ENCODE data around the gene TNRC6B. TPM values are rescaled to one million over a fixed set of nuclear protein-coding genes. Genes with fewer than 3 reads are reported as not detected.

Gene TNRC6B
- total and polyA plus RNA-seq, 2 of the 13 experiments (the other 11 are each of a cell fraction or from before 2014, with no cell fraction given) = 8.9 to 13.2 TPM

- ATAC-seq (no peak), FAIRE-seq (no peak), DNase-seq (ENCODE audit: low spot score) (no peak)
- TF ChIP-seq HOXA9 (CRISPR knock-in tag; IDR thresholded peaks at IDR 0.05; ENCODE audit: borderline replicate concordance) (no peak), HMG20B (CRISPR knock-in tag; conservative IDR thresholded peaks at IDR 0.05) (no peak)
- Histone ChIP-seq H3K4me2 (ENCODE audit: low read depth, low read length) (no peak overlapping the region), H4K20me1 (ENCODE audit: insufficient read depth, low read length) (no peaks in the 10 kb centered on the region; the same call in 1 of the 2 replicates), H2AFZ (ENCODE audit: low read length) (no peak overlapping the region), H3K27me3 (ENCODE audit: control insufficient read depth in 1 of 2, insufficient read depth in 2 of 2, low read length in 2 of 2) (no peaks in the 10 kb centered on the region), H3K4me1 (ENCODE audit: insufficient read depth, low read length) (no peaks in the 10 kb centered on the region), H3K79me2 (ENCODE audit: insufficient read depth, low read length) (no peaks in the 10 kb centered on the region), H3K4me3 (replicated peaks in 1 of 3; ENCODE audit: insufficient read depth in 1 of 3, low read depth in 2 of 3, low read length in 3 of 3) (no peak overlapping the region), H3K9me3 (ENCODE audit: low read length) (no peaks in the 10 kb centered on the region), H3K27ac (ENCODE audit: extremely low read length, insufficient read depth, low read length) (no peak overlapping the region), H3K9ac (ENCODE audit: insufficient read depth, low read depth, low read length) (no peak overlapping the region), H3K36me3 (replicated peaks in 1 of 2; ENCODE audit: control insufficient read depth in 1 of 2, insufficient read depth in 2 of 2, low read length in 2 of 2) (peaks cover 8 to 33% of the 10 kb centered on the region in 2 experiments)
- intact Hi-C loops (cut with micrococcal nuclease; ENCODE audit: unreplicated experiment) (no loop called here), in situ Hi-C loops (cut with HindIII; ENCODE audit: extremely low pct_ligation_motif_present, low pct_unique_long_range_greater_than_20kb) (no loop called here)
- WGBS (ENCODE audit: low lambda C conversion rate) = 95% methylated on average over 19 of the region's 19 CpGs
- no TSS peak for BruUV-seq (replicated peaks)
- CTCF ChIA-PET (ENCODE audit: low intra/inter-chr PET ratio, low total read pairs) = no interaction called here
- POLR2A ChIA-PET = no interaction called here
Measured at GRCh38 chr22:40324468-40325305, 147.0 kb downstream of the TNRC6B start.

DNA sequence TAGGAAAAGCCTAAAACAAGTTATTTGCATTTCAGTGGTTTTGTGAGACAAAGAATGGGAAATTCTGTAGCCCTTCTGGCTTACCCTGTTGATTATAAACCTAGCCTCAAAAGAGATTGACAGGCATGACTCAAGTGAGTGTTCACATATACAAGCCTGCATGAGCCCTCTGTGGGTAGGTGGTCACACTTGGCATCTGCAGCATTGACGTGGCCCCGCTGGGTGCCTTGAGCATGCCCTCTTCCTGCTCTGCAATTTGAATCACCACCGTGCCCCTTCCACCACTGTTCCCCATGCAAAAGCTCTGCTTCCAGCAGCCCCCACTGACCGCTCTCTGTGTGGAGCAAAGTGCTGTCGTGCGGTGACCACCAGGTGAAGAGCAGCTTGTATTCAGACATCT, 147.6 kb downstream of the TNRC6B start:
- POLR2A ChIA-PET = no interaction called here
- Histone ChIP-seq H3K36me3 (replicated peaks in 1 of 2; ENCODE audit: control insufficient read depth in 1 of 2, insufficient read depth in 2 of 2, low read length in 2 of 2) (peaks cover 8 to 33% of the 10 kb centered on the region in 2 experiments), H3K4me2 (ENCODE audit: low read depth, low read length) (no peak overlapping the region), H3K27ac (ENCODE audit: extremely low read length, insufficient read depth, low read length) (no peak overlapping the region), H3K27me3 (ENCODE audit: control insufficient read depth in 1 of 2, insufficient read depth in 2 of 2, low read length in 2 of 2) (no peaks in the 10 kb centered on the region), H3K79me2 (ENCODE audit: insufficient read depth, low read length) (no peaks in the 10 kb centered on the region), H3K9ac (ENCODE audit: insufficient read depth, low read depth, low read length) (no peak overlapping the region), H3K4me1 (ENCODE audit: insufficient read depth, low read length) (no peaks in the 10 kb centered on the region), H3K9me3 (ENCODE audit: low read length) (no peaks in the 10 kb centered on the region), H4K20me1 (ENCODE audit: insufficient read depth, low read length) (no peaks in the 10 kb centered on the region; the same call in 1 of the 2 replicates), H2AFZ (ENCODE audit: low read length) (no peak overlapping the region), H3K4me3 (replicated peaks in 1 of 3; ENCODE audit: insufficient read depth in 1 of 3, low read depth in 2 of 3, low read length in 3 of 3) (no peak overlapping the region)
- BruUV-seq (replicated peaks) = no TSS peak
- CTCF ChIA-PET (ENCODE audit: low intra/inter-chr PET ratio, low total read pairs) = no interaction called here
- ATAC-seq (no peak), DNase-seq (ENCODE audit: low spot score) (no peak), FAIRE-seq (no peak)
- in situ Hi-C loops (cut with HindIII; ENCODE audit: extremely low pct_ligation_motif_present, low pct_unique_long_range_greater_than_20kb) = no loop called here
- 98% methylated on average over 5 of the region's 6 CpGs for WGBS (ENCODE audit: low lambda C conversion rate)
- intact Hi-C loops (cut with micrococcal nuclease; ENCODE audit: unreplicated experiment) = no loop called here
- no peak for TF ChIP-seq KLF9 (CRISPR knock-in tag; IDR thresholded peaks at IDR 0.05; ENCODE audit: low read depth)
- no peak for TF ChIP-seq MLX (CRISPR knock-in tag; IDR thresholded peaks at IDR 0.05)
- TF ChIP-seq ZFP37 (CRISPR knock-in tag; IDR thresholded peaks at IDR 0.05; ENCODE audit: borderline replicate concordance) = no peak
- no peak for TF ChIP-seq TSC22D2 (CRISPR knock-in tag; IDR thresholded peaks at IDR 0.05; ENCODE audit: borderline replicate concordance)
- no peak for TF ChIP-seq GMEB2 (CRISPR knock-in tag; IDR thresholded peaks at IDR 0.05; ENCODE audit: low read depth)
- no peak for TF ChIP-seq CEBPG (CRISPR knock-in tag; IDR thresholded peaks at IDR 0.05)
- no peak for TF ChIP-seq ZNF326 (CRISPR knock-in tag; IDR thresholded peaks at IDR 0.05; ENCODE audit: borderline replicate concordance)
- TF ChIP-seq, protein P1, sequence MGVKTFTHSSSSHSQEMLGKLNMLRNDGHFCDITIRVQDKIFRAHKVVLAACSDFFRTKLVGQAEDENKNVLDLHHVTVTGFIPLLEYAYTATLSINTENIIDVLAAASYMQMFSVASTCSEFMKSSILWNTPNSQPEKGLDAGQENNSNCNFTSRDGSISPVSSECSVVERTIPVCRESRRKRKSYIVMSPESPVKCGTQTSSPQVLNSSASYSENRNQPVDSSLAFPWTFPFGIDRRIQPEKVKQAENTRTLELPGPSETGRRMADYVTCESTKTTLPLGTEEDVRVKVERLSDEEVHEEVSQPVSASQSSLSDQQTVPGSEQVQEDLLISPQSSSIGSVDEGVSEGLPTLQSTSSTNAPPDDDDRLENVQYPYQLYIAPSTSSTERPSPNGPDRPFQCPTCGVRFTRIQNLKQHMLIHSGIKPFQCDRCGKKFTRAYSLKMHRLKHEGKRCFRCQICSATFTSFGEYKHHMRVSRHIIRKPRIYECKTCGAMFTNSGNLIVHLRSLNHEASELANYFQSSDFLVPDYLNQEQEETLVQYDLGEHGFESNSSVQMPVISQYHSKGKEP (CRISPR knock-in tag; IDR thresholded peaks at IDR 0.05) = no peak
- TF ChIP-seq JUN (CRISPR knock-in tag; IDR thresholded peaks at IDR 0.05) = no peak
- no peak for TF ChIP-seq ZNF816 (CRISPR knock-in tag; IDR thresholded peaks at IDR 0.05; ENCODE audit: borderline replicate concordance)
